ENCODE results near the gene APC.

Gene APC

DNA sequence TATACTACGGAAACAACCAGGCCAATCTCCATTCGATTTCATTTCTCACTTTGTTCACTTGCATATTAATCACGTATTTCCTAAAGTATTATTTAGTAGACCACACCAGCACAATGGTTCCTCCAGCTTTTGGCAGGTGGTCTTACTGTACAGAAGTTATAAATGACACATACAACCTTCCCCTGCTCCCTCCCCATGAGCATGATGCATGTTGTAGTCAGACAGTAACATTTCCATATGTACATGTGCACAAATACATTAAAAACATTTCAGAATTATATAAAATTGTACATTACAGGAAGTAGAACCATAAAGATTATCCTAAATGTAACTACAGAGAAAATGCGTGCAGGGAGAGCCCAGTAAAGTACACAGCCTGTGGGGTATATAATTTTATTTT lies 140.4 kb downstream of the APC start:
- intact Hi-C loops (cut with DNase I; ENCODE audit: low total_unique reads), result no loop called here
- TF ChIP-seq, protein P1, sequence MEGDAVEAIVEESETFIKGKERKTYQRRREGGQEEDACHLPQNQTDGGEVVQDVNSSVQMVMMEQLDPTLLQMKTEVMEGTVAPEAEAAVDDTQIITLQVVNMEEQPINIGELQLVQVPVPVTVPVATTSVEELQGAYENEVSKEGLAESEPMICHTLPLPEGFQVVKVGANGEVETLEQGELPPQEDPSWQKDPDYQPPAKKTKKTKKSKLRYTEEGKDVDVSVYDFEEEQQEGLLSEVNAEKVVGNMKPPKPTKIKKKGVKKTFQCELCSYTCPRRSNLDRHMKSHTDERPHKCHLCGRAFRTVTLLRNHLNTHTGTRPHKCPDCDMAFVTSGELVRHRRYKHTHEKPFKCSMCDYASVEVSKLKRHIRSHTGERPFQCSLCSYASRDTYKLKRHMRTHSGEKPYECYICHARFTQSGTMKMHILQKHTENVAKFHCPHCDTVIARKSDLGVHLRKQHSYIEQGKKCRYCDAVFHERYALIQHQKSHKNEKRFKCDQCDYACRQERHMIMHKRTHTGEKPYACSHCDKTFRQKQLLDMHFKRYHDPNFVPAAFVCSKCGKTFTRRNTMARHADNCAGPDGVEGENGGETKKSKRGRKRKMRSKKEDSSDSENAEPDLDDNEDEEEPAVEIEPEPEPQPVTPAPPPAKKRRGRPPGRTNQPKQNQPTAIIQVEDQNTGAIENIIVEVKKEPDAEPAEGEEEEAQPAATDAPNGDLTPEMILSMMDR (IDR thresholded peaks at IDR 0.05), result no peak
- DNase-seq, result no peak
- H3K36me3 ChIP-seq, result peaks cover 24 to 62% (median 26%) of the 10 kb centered on the region in 3 donors
- no peak overlapping the region for H3K27ac ChIP-seq
- H3K27me3 ChIP-seq, result no peaks in the 10 kb centered on the region
- H3K4me1 ChIP-seq, result no peaks in the 10 kb centered on the region
- H3K4me3 ChIP-seq, result no peak overlapping the region
- H3K9me3 ChIP-seq, result no peaks in the 10 kb centered on the region

DNA sequence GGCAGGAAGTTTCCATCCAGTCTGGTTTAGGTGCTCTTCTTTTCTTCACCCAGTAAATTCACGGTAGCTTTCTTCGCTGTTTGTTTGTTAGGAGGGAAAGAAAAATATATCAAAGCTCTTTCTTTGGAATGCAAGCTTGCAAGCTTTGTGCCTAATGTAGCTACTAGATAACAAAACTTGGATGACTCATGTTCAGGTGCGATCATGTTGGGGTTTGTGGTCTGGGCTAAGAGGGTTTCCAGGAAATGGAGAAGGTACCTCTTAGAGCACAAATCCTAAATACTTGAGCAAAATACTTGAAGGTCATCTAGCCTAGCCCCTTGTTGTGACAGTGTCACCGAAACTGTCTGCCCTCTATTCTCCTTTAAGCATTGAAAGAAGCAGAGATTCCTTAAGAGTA lies 141.1 kb downstream of the APC start:
- TF ChIP-seq, protein P1 (IDR thresholded peaks at IDR 0.05), result no peak
- H3K4me3 ChIP-seq, result no peak overlapping the region
- H3K36me3 ChIP-seq, result peaks cover 24 to 67% (median 29%) of the 10 kb centered on the region in 3 donors
- H3K27me3 ChIP-seq, result no peaks in the 10 kb centered on the region
- no peaks in the 10 kb centered on the region for H3K4me1 ChIP-seq
- no peak for DNase-seq
- intact Hi-C loops (cut with DNase I; ENCODE audit: low total_unique reads), result no loop called here
- no peaks in the 10 kb centered on the region for H3K9me3 ChIP-seq
- H3K27ac ChIP-seq, result no peak overlapping the region

DNA sequence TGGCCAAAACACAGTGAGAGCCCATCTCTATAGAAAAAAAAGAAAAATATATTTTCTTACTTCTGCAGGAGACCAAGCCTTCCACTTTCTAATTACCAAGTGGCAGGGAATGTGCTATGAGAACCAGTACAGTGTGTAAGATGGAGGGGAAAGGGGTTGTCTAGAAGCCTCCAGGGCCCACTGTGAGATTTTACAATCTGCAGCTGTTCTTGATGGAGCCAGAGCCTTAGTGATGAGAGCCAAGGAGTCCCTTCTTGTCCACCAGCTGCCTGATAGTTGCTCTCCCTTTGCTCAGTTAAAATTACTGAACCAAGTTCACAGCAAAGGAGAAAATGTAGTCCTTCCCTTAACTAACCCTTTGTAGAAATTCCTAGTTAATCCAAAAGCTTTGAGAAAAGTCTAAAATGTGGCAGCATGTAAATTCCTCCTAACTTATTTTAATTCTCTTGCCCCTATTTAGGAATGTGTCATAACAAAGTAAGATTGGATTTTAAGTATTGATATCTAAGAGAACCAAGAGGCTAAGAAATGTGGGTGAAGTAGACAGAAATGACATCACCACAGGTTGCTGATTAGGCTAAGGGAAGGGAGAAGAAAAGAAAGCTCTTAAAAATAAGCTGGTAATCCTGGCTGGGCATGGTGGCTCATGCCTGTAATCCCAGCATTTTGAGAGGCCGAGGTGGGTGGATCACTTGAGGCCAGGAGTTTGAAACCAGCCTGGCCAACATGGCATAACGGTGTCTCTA lies 142.7 kb downstream of the APC start:
- Histone ChIP-seq H3K27ac (no peak overlapping the region), H3K27me3 (no peaks in the 10 kb centered on the region), H3K9me3 (no peaks in the 10 kb centered on the region), H3K4me3 (no peak overlapping the region), H3K36me3 (peaks cover 30 to 84% (median 43%) of the 10 kb centered on the region in 3 donors), H3K4me1 (peaks cover 0 to 6% (median 0%) of the 10 kb centered on the region in 4 donors)
- DNase-seq, result no peak
- intact Hi-C loops (cut with DNase I; ENCODE audit: low total_unique reads), result no loop called here
- TF ChIP-seq, protein P1 (IDR thresholded peaks at IDR 0.05), result no peak

DNA sequence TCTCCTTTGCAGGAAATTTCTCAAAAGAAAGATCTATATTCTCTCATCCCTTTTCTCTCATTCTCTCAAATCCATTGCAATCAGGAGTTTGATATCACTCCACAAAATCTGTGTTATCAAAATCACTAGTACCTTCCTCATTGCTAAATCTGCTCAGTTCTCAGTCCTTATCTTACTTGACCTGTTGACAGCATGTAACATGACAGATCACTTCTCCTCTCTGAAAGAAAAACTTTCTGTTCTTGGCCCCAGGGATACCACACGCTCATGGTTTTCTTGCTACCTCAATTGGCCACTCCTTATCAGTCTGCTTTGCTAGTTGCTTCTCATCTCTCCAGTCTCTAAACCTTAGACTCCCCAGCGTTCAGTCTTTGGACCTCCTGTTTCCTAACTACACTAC lies 145.5 kb downstream of the APC start:
- TF ChIP-seq, protein P1 (IDR thresholded peaks at IDR 0.05), result no peak
- Histone ChIP-seq H3K4me3 (no peak overlapping the region), H3K27me3 (no peaks in the 10 kb centered on the region), H3K4me1 (peaks cover 0 to 9% (median 0%) of the 10 kb centered on the region in 4 donors), H3K27ac (no peak overlapping the region), H3K36me3 (peaks cover 47 to 88% (median 58%) of the 10 kb centered on the region in 3 donors), H3K9me3 (no peaks in the 10 kb centered on the region)
- no peak for DNase-seq
- intact Hi-C loops (cut with DNase I; ENCODE audit: low total_unique reads), result no loop called here

DNA sequence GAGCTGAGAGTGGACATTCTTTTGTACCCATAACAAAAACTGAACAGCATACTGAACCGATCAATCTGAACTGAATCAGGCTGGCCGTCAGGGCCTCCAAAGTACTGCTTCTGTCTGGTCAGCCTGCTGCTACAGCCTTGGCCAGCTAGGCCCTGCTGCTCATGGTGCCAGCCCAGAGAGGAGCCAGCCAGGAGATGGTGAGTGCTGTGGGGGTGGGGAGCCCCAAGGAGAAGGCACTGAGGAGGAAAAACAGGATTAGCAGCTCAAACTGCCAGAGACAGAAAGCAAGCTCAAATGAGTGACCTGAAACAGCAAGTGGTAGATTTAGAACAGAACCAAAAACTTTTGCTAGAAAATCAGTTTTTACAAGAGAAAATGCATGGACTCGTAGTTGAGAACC lies 147.3 kb downstream of the APC start:
- intact Hi-C loops (cut with DNase I; ENCODE audit: low total_unique reads), result no loop called here
- H3K27me3 ChIP-seq, result no peaks in the 10 kb centered on the region
- peaks cover 32 to 77% (median 45%) of the 10 kb centered on the region in 3 donors for H3K36me3 ChIP-seq
- DNase-seq, result no peak
- no peak overlapping the region for H3K27ac ChIP-seq
- H3K9me3 ChIP-seq, result no peaks in the 10 kb centered on the region
- H3K4me1 ChIP-seq, result peaks cover 0 to 9% (median 0%) of the 10 kb centered on the region in 4 donors
- no peak overlapping the region for H3K4me3 ChIP-seq
- TF ChIP-seq, protein P1 (IDR thresholded peaks at IDR 0.05), result no peak

Data from tibial artery (tissue), 4 donors.